Osteoblast (primary cell): ENCODE data around the gene RBFOX2. TPM values are rescaled to one million over a fixed set of nuclear protein-coding genes. Genes with fewer than 3 reads are reported as not detected.

Experiments used
- DNase-seq: peaks from one replicate; pipeline ENCODE4 v3.0.0; 2011; ENCODE audit warnings: low spot score, mixed read lengths; ENCODE audit not compliant: insufficient read length; ENCODE audit errors: missing footprints
- H2AFZ ChIP-seq: 2 replicates; pipeline ENCODE4 v1.6.0; 2011; ENCODE audit warnings: mild to moderate bottlenecking, low read length
- H3K27ac ChIP-seq: 2 replicates; pipeline ENCODE4 v1.5.1; 2011; ENCODE audit warnings: mild to moderate bottlenecking, low read depth, low read length, moderate library complexity
- H3K27me3 ChIP-seq: 2 replicates; pipeline ENCODE4 v1.6.0; 2012; ENCODE audit warnings: mild to moderate bottlenecking, control low read depth, inconsistent platforms, low read length, moderate library complexity; ENCODE audit not compliant: insufficient read depth
- H3K36me3 ChIP-seq: 2 replicates; pipeline ENCODE4 v1.5.1; 2011; ENCODE audit warnings: mild to moderate bottlenecking, low read length, control low read depth, moderate library complexity; ENCODE audit not compliant: insufficient read depth
- H3K4me1 ChIP-seq: 2 replicates; pipeline ENCODE4 v1.5.1; 2011; ENCODE audit warnings: mild to moderate bottlenecking, low read length, control low read depth, moderate library complexity; ENCODE audit not compliant: insufficient read depth
- H3K4me2 ChIP-seq: 2 replicates; pipeline ENCODE4 v1.6.0; 2011; ENCODE audit warnings: mild to moderate bottlenecking, low read length; ENCODE audit not compliant: insufficient read depth
- H3K4me3 ChIP-seq: fragments of 200-600 bp; sonication (generic); 3 replicates; pipeline ENCODE4 v1.5.1; 2012; ENCODE audit warnings: mild to moderate bottlenecking, low read length, inconsistent platforms; ENCODE audit not compliant: insufficient read depth
- H3K79me2 ChIP-seq: 2 replicates; pipeline ENCODE4 v1.6.0; 2012; ENCODE audit warnings: mild to moderate bottlenecking, low read length, control low read depth, inconsistent platforms; ENCODE audit not compliant: insufficient read depth
- H3K9me3 ChIP-seq: 2 replicates; pipeline ENCODE4 v1.5.1; 2011; ENCODE audit warnings: low read depth, low read length, control low read depth
- H4K20me1 ChIP-seq: 2 replicates; pipeline ENCODE4 v1.6.0; 2012; ENCODE audit warnings: mild to moderate bottlenecking, low read length, control low read depth; ENCODE audit not compliant: insufficient read depth
- total RNA-seq: library from RNA; depleted of rRNA; stranded (reverse); fragments of >200 nt; gene quantifications from 2 replicates; pipeline ENCODE4 v1.2.3, GENCODE V29; 2012
- TF ChIP-seq, protein P1 (sequence below): IDR thresholded peaks from 2 replicates; pipeline ENCODE4 v1.5.1; 2011; ENCODE audit warnings: mild to moderate bottlenecking, low read depth, low read length, moderate library complexity; ENCODE audit errors: extremely low read depth

Gene RBFOX2
- total RNA-seq, 1 donor = 171 TPM

DNA sequence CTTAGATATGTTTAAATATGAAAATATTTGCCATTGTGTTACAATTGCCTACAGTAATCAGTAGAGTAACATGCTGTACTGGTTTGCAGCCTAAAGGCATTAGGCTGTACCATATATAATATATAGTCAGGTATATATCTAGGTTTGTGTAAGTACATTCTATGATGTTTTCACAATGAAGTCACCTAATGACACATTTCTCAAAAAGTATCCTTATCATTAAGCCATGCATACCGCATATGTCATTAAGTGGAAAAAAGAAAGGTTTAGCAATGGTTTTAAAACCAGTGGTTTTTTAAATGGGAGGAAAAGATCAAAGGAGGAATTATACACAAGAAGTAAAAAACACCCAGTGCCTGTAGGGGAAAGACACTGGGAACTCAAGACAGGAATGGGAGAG, 122.7 kb downstream of the RBFOX2 start:
- H3K79me2 ChIP-seq = peaks cover 85% of the 10 kb centered on the region
- no peaks in the 10 kb centered on the region for H3K9me3 ChIP-seq
- H2AFZ ChIP-seq = no peak overlapping the region
- no peak for DNase-seq
- H3K27me3 ChIP-seq = no peaks in the 10 kb centered on the region
- H3K4me1 ChIP-seq = peaks cover 31% of the 10 kb centered on the region
- H3K36me3 ChIP-seq = no peaks in the 10 kb centered on the region
- TF ChIP-seq, protein P1, sequence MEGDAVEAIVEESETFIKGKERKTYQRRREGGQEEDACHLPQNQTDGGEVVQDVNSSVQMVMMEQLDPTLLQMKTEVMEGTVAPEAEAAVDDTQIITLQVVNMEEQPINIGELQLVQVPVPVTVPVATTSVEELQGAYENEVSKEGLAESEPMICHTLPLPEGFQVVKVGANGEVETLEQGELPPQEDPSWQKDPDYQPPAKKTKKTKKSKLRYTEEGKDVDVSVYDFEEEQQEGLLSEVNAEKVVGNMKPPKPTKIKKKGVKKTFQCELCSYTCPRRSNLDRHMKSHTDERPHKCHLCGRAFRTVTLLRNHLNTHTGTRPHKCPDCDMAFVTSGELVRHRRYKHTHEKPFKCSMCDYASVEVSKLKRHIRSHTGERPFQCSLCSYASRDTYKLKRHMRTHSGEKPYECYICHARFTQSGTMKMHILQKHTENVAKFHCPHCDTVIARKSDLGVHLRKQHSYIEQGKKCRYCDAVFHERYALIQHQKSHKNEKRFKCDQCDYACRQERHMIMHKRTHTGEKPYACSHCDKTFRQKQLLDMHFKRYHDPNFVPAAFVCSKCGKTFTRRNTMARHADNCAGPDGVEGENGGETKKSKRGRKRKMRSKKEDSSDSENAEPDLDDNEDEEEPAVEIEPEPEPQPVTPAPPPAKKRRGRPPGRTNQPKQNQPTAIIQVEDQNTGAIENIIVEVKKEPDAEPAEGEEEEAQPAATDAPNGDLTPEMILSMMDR = no peak
- H4K20me1 ChIP-seq = peaks cover 31% of the 10 kb centered on the region
- H3K4me3 ChIP-seq = no peak overlapping the region
- no peak overlapping the region for H3K4me2 ChIP-seq
- no peak overlapping the region for H3K27ac ChIP-seq

GRCh38 chr22:35904752-35905151, 123.9 kb downstream of the RBFOX2 start:
- Histone ChIP-seq H3K4me3 (no peak overlapping the region), H4K20me1 (peaks cover 34% of the 10 kb centered on the region), H3K79me2 (peaks cover 81% of the 10 kb centered on the region), H3K4me1 (peaks cover 32% of the 10 kb centered on the region), H3K9me3 (no peaks in the 10 kb centered on the region), H3K36me3 (no peaks in the 10 kb centered on the region), H3K4me2 (no peak overlapping the region), H3K27ac (no peak overlapping the region), H2AFZ (no peak overlapping the region), H3K27me3 (no peaks in the 10 kb centered on the region)
- DNase-seq = no peak
- TF ChIP-seq, protein P1 = no peak

- Histone ChIP-seq H3K4me2 (no peak overlapping the region), H4K20me1 (peaks cover 34% of the 10 kb centered on the region), H3K36me3 (no peaks in the 10 kb centered on the region), H3K9me3 (no peaks in the 10 kb centered on the region), H3K27ac (no peak overlapping the region), H3K27me3 (no peaks in the 10 kb centered on the region), H3K79me2 (peaks cover 81% of the 10 kb centered on the region), H3K4me3 (no peak overlapping the region), H2AFZ (no peak overlapping the region), H3K4me1 (peaks cover 33% of the 10 kb centered on the region)
- TF ChIP-seq, protein P1 = no peak
- no peak for DNase-seq
These were observed 124.3 kb downstream of the RBFOX2 start for GRCh38 chr22:35904336-35904692.

GRCh38 chr22:35903571-35904335, 124.9 kb downstream of the RBFOX2 start:
- H4K20me1 ChIP-seq = peaks cover 34% of the 10 kb centered on the region
- TF ChIP-seq, protein P1 = no peak
- H3K27ac ChIP-seq = no peak overlapping the region
- peaks cover 33% of the 10 kb centered on the region for H3K4me1 ChIP-seq
- DNase-seq = no peak
- no peaks in the 10 kb centered on the region for H3K27me3 ChIP-seq
- no peaks in the 10 kb centered on the region for H3K9me3 ChIP-seq
- peaks cover 79% of the 10 kb centered on the region for H3K79me2 ChIP-seq
- no peak overlapping the region for H3K4me3 ChIP-seq
- H3K36me3 ChIP-seq = no peaks in the 10 kb centered on the region
- H2AFZ ChIP-seq = no peak overlapping the region
- H3K4me2 ChIP-seq = peak overlapping the region; percentile 13
